Neural cell (in vitro differentiated cells): ENCODE measurements around the gene EPS8L2. TPM values are rescaled to one million over a fixed set of nuclear protein-coding genes. Genes with fewer than 3 reads are reported as not detected.

Experiments
- H2AFZ ChIP-seq: fragments of 200-600, 300-800 bp; sonication (generic), shearing (Covaris generic); 2 replicates; pipeline ENCODE4 v1.6.0; 2014; ENCODE audit warnings: low read depth, mild to moderate bottlenecking, antibody characterized with exemption, low read length, moderate library complexity
- H3F3A ChIP-seq: fragments of 200-600 bp; shearing (Covaris generic); 2 replicates; pipeline ENCODE4 v1.6.1; 2016; ENCODE audit warnings: mild to moderate bottlenecking, moderate library complexity, mixed read lengths, antibody characterized with exemption, low read length; ENCODE audit not compliant: insufficient read depth, poor library complexity, severe bottlenecking
- H3K27ac ChIP-seq: fragments of 200-600, 300-800 bp; sonication (generic), shearing (Covaris generic); 2 replicates; pipeline ENCODE4 v1.5.1; 2014; ENCODE audit warnings: mild to moderate bottlenecking, low read length, moderate library complexity
- H3K27me3 ChIP-seq: fragments of 300-800, 200-600 bp; sonication (generic), shearing (Covaris generic); 2 replicates; pipeline ENCODE4 v1.6.0; 2014; ENCODE audit warnings: mild to moderate bottlenecking, low read depth, low read length, moderate library complexity; ENCODE audit not compliant: insufficient read depth
- H3K36me3 ChIP-seq: fragments of 300-800, 200-600 bp; sonication (generic), shearing (Covaris generic); 2 replicates; pipeline ENCODE4 v1.5.1; 2014; ENCODE audit warnings: mild to moderate bottlenecking, antibody characterized with exemption, low read length, moderate library complexity; ENCODE audit not compliant: insufficient read depth
- H3K4me2 ChIP-seq: fragments of 300-800, 200-600 bp; sonication (generic), shearing (Covaris generic); 2 replicates; pipeline ENCODE4 v1.6.0; 2014; ENCODE audit warnings: mild to moderate bottlenecking, low read length
- H3K4me3 ChIP-seq: fragments of 300-800, 200-600 bp; sonication (generic), shearing (Covaris generic); 2 replicates; pipeline ENCODE4 v1.5.1; 2014; ENCODE audit warnings: mild to moderate bottlenecking, low read length, moderate library complexity
- H3K79me2 ChIP-seq: fragments of 200-600 bp; shearing (Covaris generic); replicated peaks from 2 replicates; pipeline ENCODE4 v1.6.0; 2014; ENCODE audit warnings: mild to moderate bottlenecking, low read length, moderate library complexity; ENCODE audit not compliant: insufficient read depth
- H3K9ac ChIP-seq: fragments of 300-800, 200-600 bp; sonication (generic), shearing (Covaris generic); 2 replicates; pipeline ENCODE4 v1.6.1; 2016; ENCODE audit warnings: mild to moderate bottlenecking, low read length, mixed read lengths
- H3K9me2 ChIP-seq: fragments of 200-600 bp; shearing (Covaris generic); 2 replicates; pipeline ENCODE4 v1.6.1; 2016; ENCODE audit warnings: mild to moderate bottlenecking, low read length, mixed read lengths; ENCODE audit not compliant: insufficient read depth
- H3K9me3 ChIP-seq: fragments of 200-600, 300-800 bp; sonication (generic), shearing (Covaris generic); 2 replicates; pipeline ENCODE4 v1.6.1; 2016; ENCODE audit warnings: mild to moderate bottlenecking, mixed run types, low read length, moderate library complexity, mixed read lengths
- H4K20me1 ChIP-seq: fragments of 200-600 bp; shearing (Covaris generic); 2 replicates; pipeline ENCODE4 v1.6.1; 2016; ENCODE audit warnings: mild to moderate bottlenecking, mixed run types; ENCODE audit not compliant: insufficient read depth
- CTCF ChIP-seq: fragments of 450-650 bp; IDR thresholded peaks from 2 replicates; pipeline ENCODE4 v1.5.1; 2014; ENCODE audit warnings: antibody characterized with exemption, mild to moderate bottlenecking, moderate library complexity; ENCODE audit not compliant: poor library complexity, severe bottlenecking
- EP300 ChIP-seq: fragments of 450-650 bp; conservative IDR thresholded peaks from 2 replicates; pipeline ENCODE4 v1.6.1; 2014; ENCODE audit warnings: antibody characterized with exemption, mild to moderate bottlenecking, moderate library complexity; ENCODE audit not compliant: poor library complexity, severe bottlenecking
- EZH2 ChIP-seq: fragments of 200-600, 300-800 bp; shearing (Covaris generic), sonication (generic); IDR thresholded peaks from 2 replicates; pipeline ENCODE4 v1.6.1; 2014; ENCODE audit warnings: antibody characterized with exemption, low read length, borderline replicate concordance, mild to moderate bottlenecking; ENCODE audit not compliant: insufficient read depth, poor library complexity, severe bottlenecking
- MXI1 ChIP-seq: fragments of 450-650 bp; conservative IDR thresholded peaks from 2 replicates; pipeline ENCODE4 v1.6.1; 2014; ENCODE audit warnings: antibody characterized with exemption, mild to moderate bottlenecking; ENCODE audit not compliant: poor library complexity, severe bottlenecking
- POLR2AphosphoS5 ChIP-seq: IDR thresholded peaks from 2 replicates; pipeline ENCODE4 v1.6.1; 2012
- RAD21 ChIP-seq: fragments of 450-650 bp; conservative IDR thresholded peaks from 2 replicates; pipeline ENCODE4 v1.6.1; 2014; ENCODE audit warnings: antibody characterized with exemption, mild to moderate bottlenecking, moderate library complexity
- REST ChIP-seq: IDR thresholded peaks from 2 replicates; pipeline ENCODE4 v1.6.1; 2012; ENCODE audit warnings: borderline replicate concordance
- SMC3 ChIP-seq: fragments of 450-650 bp; conservative IDR thresholded peaks from 2 replicates; pipeline ENCODE4 v1.6.1; 2014; ENCODE audit warnings: antibody characterized with exemption, mild to moderate bottlenecking, moderate library complexity; ENCODE audit not compliant: poor library complexity
- TAF1 ChIP-seq: IDR thresholded peaks from 2 replicates; pipeline ENCODE4 v1.6.1; 2012; ENCODE audit warnings: low read depth
- polyA plus RNA-seq: library from polyadenylated mRNA; depleted of rRNA; stranded (reverse); fragments of >200 nt; gene quantifications from 2 replicates; pipeline ENCODE4 v1.2.3, GENCODE V29; 2014

The EPS8L2 gene
- polyA plus RNA-seq, 1 donor from 2014 or later, result 7.5 TPM

GRCh38 chr11:709109-709997 lies 3.3 kb downstream of the EPS8L2 start:
- H3K9ac ChIP-seq, result no peak overlapping the region
- no peak overlapping the region for H3K27ac ChIP-seq
- H3K27me3 ChIP-seq, result peaks cover 13% of the 10 kb centered on the region
- no peak overlapping the region for H3K4me3 ChIP-seq
- no peak for TF ChIP-seq REST
- no peak for TF ChIP-seq EZH2
- TF ChIP-seq EP300, result no peak
- TF ChIP-seq MXI1, result no peak
- no peak for TF ChIP-seq SMC3
- TF ChIP-seq POLR2AphosphoS5, result no peak
- no peak for TF ChIP-seq RAD21
- TF ChIP-seq CTCF, result no peak
- TF ChIP-seq TAF1, result no peak
- no peaks in the 10 kb centered on the region for H3K79me2 ChIP-seq
- H2AFZ ChIP-seq, result no peak overlapping the region
- H3K9me2 ChIP-seq, result no peaks in the 10 kb centered on the region
- H4K20me1 ChIP-seq, result no peaks in the 10 kb centered on the region
- no peaks in the 10 kb centered on the region for H3K9me3 ChIP-seq
- H3K36me3 ChIP-seq, result no peaks in the 10 kb centered on the region
- H3K4me2 ChIP-seq, result no peak overlapping the region
- H3F3A ChIP-seq, result no peaks in the 10 kb centered on the region

GRCh38 chr11:714436-714835 lies 8.4 kb downstream of the EPS8L2 start:
- no peaks in the 10 kb centered on the region for H3K79me2 ChIP-seq
- H3K27ac ChIP-seq, result no peak overlapping the region
- no peaks in the 10 kb centered on the region for H3K27me3 ChIP-seq
- no peak overlapping the region for H3K4me3 ChIP-seq
- no peak overlapping the region for H3K9ac ChIP-seq
- H3K4me2 ChIP-seq, result no peak overlapping the region
- H3K9me3 ChIP-seq, result no peaks in the 10 kb centered on the region
- no peaks in the 10 kb centered on the region for H3K9me2 ChIP-seq
- H3F3A ChIP-seq, result no peaks in the 10 kb centered on the region
- no peak overlapping the region for H2AFZ ChIP-seq
- H3K36me3 ChIP-seq, result no peaks in the 10 kb centered on the region
- no peaks in the 10 kb centered on the region for H4K20me1 ChIP-seq
- TF ChIP-seq CTCF, result no peak
- TF ChIP-seq POLR2AphosphoS5, result no peak
- TF ChIP-seq SMC3, result no peak
- no peak for TF ChIP-seq MXI1
- TF ChIP-seq EP300, result no peak
- TF ChIP-seq REST, result no peak
- no peak for TF ChIP-seq TAF1
- TF ChIP-seq RAD21, result no peak
- TF ChIP-seq EZH2, result no peak
